ENCODE results near the gene CCNJL.

CCNJL gene

GRCh38 chr5:160221082-160221481 lies 91.3 kb downstream of the CCNJL start:
- no peak for DNase-seq (ENCODE audit: low read depth)

- DNase-seq (ENCODE audit: low read depth): no peak
Measured at GRCh38 chr5:160219356-160219755, 93.0 kb downstream of the CCNJL start.

- no peak for DNase-seq (ENCODE audit: low read depth)
Measured at GRCh38 chr5:160213537-160213936, 98.8 kb downstream of the CCNJL start.

GRCh38 chr5:160211352-160211751 lies 101.0 kb downstream of the CCNJL start:
- DNase-seq (ENCODE audit: low read depth): no peak

GRCh38 chr5:160210606-160211005 lies 101.8 kb downstream of the CCNJL start:
- DNase-seq (ENCODE audit: low read depth): no peak

- DNase-seq (ENCODE audit: low read depth): no peak
Measured at GRCh38 chr5:160209917-160210316, 102.4 kb downstream of the CCNJL start.

GRCh38 chr5:160207061-160207460 lies 105.3 kb downstream of the CCNJL start:
- no peak for DNase-seq (ENCODE audit: low read depth)

All from GM04504 (cell line).